PC-9 (cell line): ENCODE data around the gene ASIC4.

Source experiments
- CTCF ChIP-seq: fragments of 200-600 bp; sonication (generic); conservative IDR thresholded peaks from 2 replicates; pipeline ENCODE4 v1.6.1; 2017; ENCODE audit warnings: mixed run types, antibody characterized with exemption, mild to moderate bottlenecking, moderate library complexity
- EZH2 ChIP-seq: fragments of 200-600 bp; sonication (generic); IDR thresholded peaks from 2 replicates; pipeline ENCODE4 v1.8.0; 2017; ENCODE audit warnings: antibody characterized with exemption, low read depth

DNA sequence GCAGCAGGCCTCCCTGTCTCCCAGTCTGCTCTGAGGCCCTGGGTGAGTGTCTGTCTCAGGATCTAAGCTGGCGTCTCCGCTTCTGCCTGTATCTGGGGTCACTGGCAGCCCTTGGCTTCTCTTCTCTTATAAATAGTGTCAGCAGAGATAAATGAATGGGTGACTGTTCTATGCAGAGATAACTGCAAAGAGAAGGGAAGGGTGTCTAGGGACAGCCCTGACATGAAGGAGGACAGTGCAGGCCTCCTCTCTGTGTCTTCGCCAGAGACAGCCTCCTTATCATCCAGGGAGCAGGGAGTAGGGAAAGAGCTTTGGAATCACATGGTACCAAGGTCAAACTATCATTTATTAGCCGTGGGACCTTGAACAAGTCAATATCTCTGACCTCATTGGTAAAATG lies 43.9 kb upstream of the ASIC4 start:
- no peak for TF ChIP-seq CTCF
- no peak for TF ChIP-seq EZH2
